K562 (cell line): Measurements from ENCODE around the gene FAM171A1. TPM values are rescaled to one million over a fixed set of nuclear protein-coding genes. Genes with fewer than 3 reads are reported as not detected.

Experiments used
- ATAC-seq: fragments of 200-7000 bp; cut with Tn5 transposase; 3 replicates; pipeline ENCODE4 v1.9.1; 2020; ENCODE audit warnings: moderate library complexity
- BruUV-seq: library from RNA; stranded (reverse); fragments of 400-500 nt; replicated peaks from 2 replicates; lab custom pipeline; 2021; lab: Mats Ljungman, UMichigan
- CTCF ChIA-PET: fragments of 300-600 bp; formaldehyde crosslinking; extraction: SDS; loops from one replicate; lab custom pipeline; 2021; ENCODE audit warnings: low intra/inter-chr PET ratio; lab: Yijun Ruan, JAX
- POLR2A ChIA-PET: fragments of 300-600, 350-650 bp; sonication (Branson Sonifier 250); formaldehyde crosslinking; extraction: SDS; loops from one replicate; lab custom pipeline; 2021; ENCODE audit warnings: antibody characterized with exemption, inconsistent platforms; lab: Yijun Ruan, JAX
- DNase-seq, 4 experiments: peaks; one replicate each; pipeline versions ENCODE4 v3.0.0 to v3.0.0-alpha.2; 2011 to 2018; ENCODE audit warnings: low spot score in 3 of 4, mixed read lengths in 3 of 4; ENCODE audit errors: extremely low read depth in 1 of 4
- FAIRE-seq: peaks from 2 replicates; lab custom pipeline; 2011; peaks lifted over from hg19 to GRCh38; lab: Jason Lieb, UNC
- H2AFZ ChIP-seq: 2 replicates; pipeline ENCODE4 v1.6.0; 2011; ENCODE audit warnings: low read depth, low read length, control low read depth, inconsistent platforms
- H3K27ac ChIP-seq: fragments of 200-600 bp; 3 replicates; pipeline ENCODE4 v1.8.0; 2011; ENCODE audit warnings: low read depth, mild to moderate bottlenecking, control low read depth, inconsistent platforms, low read length, moderate library complexity, mixed read lengths; ENCODE audit errors: extremely low read depth
- H3K27me3 ChIP-seq, 2 experiments: fragments of 300-600 bp in 1 of 2; 2 replicates in 1 of 2; 3 replicates in 1 of 2; pipeline versions ENCODE4 v1.6.0 to v1.8.0; 2011; ENCODE audit warnings: inconsistent platforms in 2 of 2, low read length in 2 of 2, mild to moderate bottlenecking in 1 of 2, mixed read lengths in 1 of 2, moderate library complexity in 1 of 2; ENCODE audit not compliant: control insufficient read depth in 2 of 2, insufficient read depth in 2 of 2
- H3K36me3 ChIP-seq: fragments of 300-600 bp; 3 replicates; pipeline ENCODE4 v1.8.0; 2011; ENCODE audit warnings: mild to moderate bottlenecking, low read length, inconsistent platforms; ENCODE audit not compliant: control insufficient read depth, insufficient read depth
- H3K4me1 ChIP-seq, 2 experiments: fragments of 200-600 bp in 1 of 2; replicated peaks in 1 of 2; 2 replicates in 1 of 2; 3 replicates in 1 of 2; pipeline versions ENCODE4 v1.5.1 to v1.8.0; 2011; ENCODE audit warnings: inconsistent platforms in 2 of 2, low read length in 2 of 2, mild to moderate bottlenecking in 1 of 2, mixed read lengths in 1 of 2, moderate library complexity in 1 of 2; ENCODE audit not compliant: control insufficient read depth in 2 of 2, insufficient read depth in 2 of 2
- H3K4me2 ChIP-seq: 2 replicates; pipeline ENCODE4 v1.6.1; 2011; ENCODE audit warnings: low read length, control low read depth, inconsistent platforms, mixed read lengths; ENCODE audit not compliant: insufficient read depth
- H3K4me3 ChIP-seq: fragments of 200-600 bp; sonication (generic), shearing (Covaris generic); 2 replicates; pipeline ENCODE4 v1.5.1; 2016; ENCODE audit warnings: control low read depth, inconsistent platforms
- H3K79me2 ChIP-seq: fragments of 200-600 bp; 3 replicates; pipeline ENCODE4 v1.8.0; 2011; ENCODE audit warnings: low read length, inconsistent platforms; ENCODE audit not compliant: control insufficient read depth, insufficient read depth
- H3K9ac ChIP-seq, 2 experiments: 2 replicates each; pipeline versions ENCODE4 v1.6.0 to v1.6.1; 2011; ENCODE audit warnings: low read depth in 2 of 2, low read length in 2 of 2, control low read depth in 1 of 2, inconsistent platforms in 1 of 2, mild to moderate bottlenecking in 1 of 2, mixed read lengths in 1 of 2; ENCODE audit not compliant: insufficient read depth in 1 of 2
- H3K9me1 ChIP-seq: one replicate; pipeline ENCODE4 v1.6.0; 2011; ENCODE audit warnings: inconsistent platforms, mild to moderate bottlenecking, low read length, moderate library complexity; ENCODE audit not compliant: control insufficient read depth, insufficient read depth
- H3K9me3 ChIP-seq: replicated peaks from 2 replicates; pipeline ENCODE4 v1.5.1; 2011; ENCODE audit warnings: low read depth, low read length, inconsistent platforms; ENCODE audit not compliant: control insufficient read depth, insufficient read depth
- H4K20me1 ChIP-seq: replicated peaks from 2 replicates; pipeline ENCODE4 v1.6.1; 2011; ENCODE audit warnings: low read length, inconsistent platforms, mixed read lengths; ENCODE audit not compliant: control insufficient read depth, insufficient read depth
- BDP1 ChIP-seq: IDR thresholded peaks from 3 replicates; pipeline ENCODE4 v1.6.1; 2011; ENCODE audit not compliant: insufficient read length, insufficient read depth
- KLF13 ChIP-seq: fragments of 450-650 bp; IDR thresholded peaks from 2 replicates; pipeline ENCODE4 v1.6.1; 2016; ENCODE audit warnings: missing genetic modification characterization, low read depth, mild to moderate bottlenecking, missing compliant biosample characterization, moderate library complexity, borderline replicate concordance
- RAD51 ChIP-seq: fragments of 450-650 bp; IDR thresholded peaks from 2 replicates; pipeline ENCODE4 v1.7.1; 2016; ENCODE audit warnings: low read depth, mild to moderate bottlenecking, borderline replicate concordance
- RBFOX2 ChIP-seq: fragments of 200-400 bp; formaldehyde crosslinking; IDR thresholded peaks from 2 replicates; pipeline ENCODE4 v1.6.1; 2017; ENCODE audit warnings: low read depth, mild to moderate bottlenecking, low read length, moderate library complexity
- SRSF1 ChIP-seq: fragments of 200-400 bp; formaldehyde crosslinking; IDR thresholded peaks from 2 replicates; pipeline ENCODE4 v1.6.1; 2017; ENCODE audit warnings: mild to moderate bottlenecking, low read depth, low read length, moderate library complexity
- TAL1 ChIP-seq: fragments of 450-650 bp; IDR thresholded peaks from 2 replicates; pipeline ENCODE4 v1.6.1; 2016; ENCODE audit warnings: mild to moderate bottlenecking
- ZNF436 ChIP-seq: fragments of 250-450, 450-650 bp; sonication (Bioruptor Pico); formaldehyde crosslinking; IDR thresholded peaks from 2 replicates; pipeline ENCODE4 v1.7.0; 2020; ENCODE audit warnings: mild to moderate bottlenecking
- WGBS: fragments of 100-300 bp; shearing (Covaris generic); methylation state at CpG from one replicate; pipeline ENCODE4 v1.1.6; 2016; ENCODE audit warnings: low coverage, mixed read lengths; ENCODE audit not compliant: insufficient coverage; ENCODE audit errors: missing lambda C conversion rate; 5-methylcytosine and 5-hydroxymethylcytosine counted together
- in situ Hi-C: fragments of 300-500 bp; cut with MboI; formaldehyde crosslinking; loops from 4 replicates; pipeline ENCODE4 v1.15.0; 2018; ENCODE audit warnings: inconsistent platforms, mixed read lengths
- intact Hi-C: fragments of 100-400 bp; cut with micrococcal nuclease; formaldehyde crosslinking; loops from 2 replicates; pipeline ENCODE4 v1.14.2; 2022
- polyA plus RNA-seq, 8 experiments: library from polyadenylated mRNA; depleted of rRNA in 4 of 8; stranded (reverse) in 5 of 8; unstranded in 3 of 8; fragments of >200 nt; fragmentation: Nextera tagmentation in 2 of 8; fragmentation: Illumina TruSeq in 1 of 8; extraction: Ambion mirVana in 2 of 8; extraction: Trizol in 1 of 8; gene quantifications; 2 replicates each; pipeline versions ENCODE4 v1.2.1 to v1.2.3, GENCODE V29; 2011 to 2014; ENCODE audit warnings: inconsistent platforms in 1 of 8, missing spikeins in 1 of 8
- total RNA-seq, 7 experiments: library from RNA; depleted of rRNA in 6 of 7; stranded (reverse); fragments of >200 nt in 6 of 7; fragmentation: Illumina TruSeq in 2 of 7; extraction: Trizol in 2 of 7; gene quantifications; 2 replicates each; pipeline versions ENCODE4 v1.2.1 to v1.2.3, GENCODE V29; 2011 to 2021; ENCODE audit warnings: low replicate concordance in 1 of 7
- TF ChIP-seq, protein P1 (sequence below): fragments of 450-650 bp; formaldehyde crosslinking; IDR thresholded peaks from 2 replicates; pipeline ENCODE4 v1.4.0; 2020; ENCODE audit warnings: mild to moderate bottlenecking, mixed read lengths
- TF ChIP-seq, protein P2 (sequence below): sonication (generic); formaldehyde crosslinking; IDR thresholded peaks from 2 replicates; pipeline ENCODE4 v1.9.0; 2022; ENCODE audit warnings: mild to moderate bottlenecking, missing genetic modification reagents
- TF ChIP-seq, protein P3 (sequence below), 2 experiments: fragments of 450-650 bp in 1 of 2; sonication (generic) in 1 of 2; formaldehyde crosslinking in 1 of 2; IDR thresholded peaks in 1 of 2; conservative IDR thresholded peaks in 1 of 2; 2 replicates each; pipeline versions ENCODE4 v1.6.1 to v1.8.1; 2016 to 2023; ENCODE audit warnings: mild to moderate bottlenecking in 2 of 2, moderate library complexity in 2 of 2, inconsistent platforms in 1 of 2, missing genetic modification reagents in 1 of 2
- TF ChIP-seq, protein P4 (sequence below): sonication (generic); formaldehyde crosslinking; IDR thresholded peaks from 2 replicates; pipeline ENCODE4 v1.5.0; 2020; ENCODE audit warnings: missing genetic modification reagents

FAM171A1 gene
- total and polyA plus RNA-seq, 9 of the 15 experiments (the other 6 are each of a cell fraction or from before 2014, with no cell fraction given): 0.51 to 8.2 (median 4.8) TPM

DNA sequence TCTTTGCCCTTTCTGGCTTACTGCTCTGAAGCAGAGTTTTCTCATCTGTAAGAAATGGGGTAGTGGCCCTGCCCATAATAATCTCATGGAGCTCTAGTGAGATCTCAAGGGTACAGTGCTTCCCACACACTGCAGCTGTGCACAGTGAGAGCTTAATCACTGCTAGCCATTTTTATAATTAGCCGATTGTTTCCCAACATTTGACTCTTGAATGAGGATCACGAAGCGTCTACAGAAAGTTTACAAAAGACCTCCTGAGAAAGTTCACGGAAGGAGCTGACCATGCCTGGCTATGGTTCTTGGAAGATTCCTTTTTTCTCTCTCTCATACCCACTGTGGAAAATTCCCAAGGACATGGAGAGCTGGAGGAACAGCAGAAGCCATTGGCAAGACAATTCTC is 70.4 kb downstream of the FAM171A1 start (continued):
- TF ChIP-seq ZNF436 (CRISPR knock-in tag) (no peak), SRSF1 (no peak), RBFOX2 (no peak)

DNA sequence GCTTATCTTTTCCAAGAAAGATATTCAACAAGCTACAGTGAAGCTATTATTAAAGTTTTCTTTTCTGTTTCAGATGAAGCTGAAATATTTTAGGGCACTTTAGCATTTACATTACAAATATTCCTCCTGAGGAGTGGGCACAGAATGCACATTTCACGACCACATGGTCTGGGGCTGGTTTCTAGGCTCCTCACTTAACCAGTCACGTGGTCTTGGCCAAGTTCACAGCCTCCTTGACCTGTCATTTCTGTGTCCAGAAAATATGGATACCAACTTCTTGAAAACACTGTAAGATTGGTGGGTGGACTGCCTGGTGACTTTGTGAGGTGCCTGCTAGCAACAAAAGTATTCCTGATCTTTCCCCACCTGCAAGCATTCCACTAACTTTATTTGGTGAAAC is 70.9 kb downstream of the FAM171A1 start:
- Histone ChIP-seq H2AFZ (no peak overlapping the region), H3K9me1 (no peaks in the 10 kb centered on the region), H3K4me3 (no peak overlapping the region), H3K4me2 (no peak overlapping the region), H3K27me3 (peaks cover 9 to 17% of the 10 kb centered on the region in 2 experiments; a peak in 3 of 5 replicates), H3K27ac (no peak overlapping the region), H3K4me1 (peaks cover 0 to 5% of the 10 kb centered on the region in 2 experiments; a peak in 2 of 5 replicates), H3K9me3 (no peaks in the 10 kb centered on the region), H4K20me1 (no peaks in the 10 kb centered on the region), H3K9ac (no peak overlapping the region), H3K36me3 (no peaks in the 10 kb centered on the region), H3K79me2 (no peaks in the 10 kb centered on the region)
- no peak for FAIRE-seq
- DNase-seq: no peak
- BruUV-seq: no TSS peak
- CTCF ChIA-PET: no interaction called here
- no peak for ATAC-seq
- POLR2A ChIA-PET: interaction anchor here (1.5 kb wide), 1 partner anchor 15 kb away, joined by 3 read pairs; no protein-coding TSS in a partner anchor
- intact Hi-C loops (no loop called here), in situ Hi-C loops (no loop called here)
- no peak for TF ChIP-seq KLF13 (tag)
- no peak for TF ChIP-seq TAL1
- TF ChIP-seq, protein P1, sequence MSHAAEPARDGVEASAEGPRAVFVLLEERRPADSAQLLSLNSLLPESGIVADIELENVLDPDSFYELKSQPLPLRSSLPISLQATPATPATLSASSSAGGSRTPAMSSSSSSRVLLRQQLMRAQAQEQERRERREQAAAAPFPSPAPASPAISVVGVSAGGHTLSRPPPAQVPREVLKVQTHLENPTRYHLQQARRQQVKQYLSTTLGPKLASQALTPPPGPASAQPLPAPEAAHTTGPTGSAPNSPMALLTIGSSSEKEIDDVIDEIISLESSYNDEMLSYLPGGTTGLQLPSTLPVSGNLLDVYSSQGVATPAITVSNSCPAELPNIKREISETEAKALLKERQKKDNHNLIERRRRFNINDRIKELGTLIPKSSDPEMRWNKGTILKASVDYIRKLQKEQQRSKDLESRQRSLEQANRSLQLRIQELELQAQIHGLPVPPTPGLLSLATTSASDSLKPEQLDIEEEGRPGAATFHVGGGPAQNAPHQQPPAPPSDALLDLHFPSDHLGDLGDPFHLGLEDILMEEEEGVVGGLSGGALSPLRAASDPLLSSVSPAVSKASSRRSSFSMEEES: peak; percentile 90
- TF ChIP-seq BDP1: no peak
- TF ChIP-seq, protein P2, sequence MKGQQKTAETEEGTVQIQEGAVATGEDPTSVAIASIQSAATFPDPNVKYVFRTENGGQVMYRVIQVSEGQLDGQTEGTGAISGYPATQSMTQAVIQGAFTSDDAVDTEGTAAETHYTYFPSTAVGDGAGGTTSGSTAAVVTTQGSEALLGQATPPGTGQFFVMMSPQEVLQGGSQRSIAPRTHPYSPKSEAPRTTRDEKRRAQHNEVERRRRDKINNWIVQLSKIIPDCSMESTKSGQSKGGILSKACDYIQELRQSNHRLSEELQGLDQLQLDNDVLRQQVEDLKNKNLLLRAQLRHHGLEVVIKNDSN (CRISPR knock-in tag): peak; percentile 59
- TF ChIP-seq, protein P3, sequence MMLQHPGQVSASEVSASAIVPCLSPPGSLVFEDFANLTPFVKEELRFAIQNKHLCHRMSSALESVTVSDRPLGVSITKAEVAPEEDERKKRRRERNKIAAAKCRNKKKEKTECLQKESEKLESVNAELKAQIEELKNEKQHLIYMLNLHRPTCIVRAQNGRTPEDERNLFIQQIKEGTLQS (IDR thresholded peaks at IDR 0.05): no peak
- TF ChIP-seq, protein P3 (CRISPR knock-in tag; conservative IDR thresholded peaks at IDR 0.05): no peak
- TF ChIP-seq, protein P4, sequence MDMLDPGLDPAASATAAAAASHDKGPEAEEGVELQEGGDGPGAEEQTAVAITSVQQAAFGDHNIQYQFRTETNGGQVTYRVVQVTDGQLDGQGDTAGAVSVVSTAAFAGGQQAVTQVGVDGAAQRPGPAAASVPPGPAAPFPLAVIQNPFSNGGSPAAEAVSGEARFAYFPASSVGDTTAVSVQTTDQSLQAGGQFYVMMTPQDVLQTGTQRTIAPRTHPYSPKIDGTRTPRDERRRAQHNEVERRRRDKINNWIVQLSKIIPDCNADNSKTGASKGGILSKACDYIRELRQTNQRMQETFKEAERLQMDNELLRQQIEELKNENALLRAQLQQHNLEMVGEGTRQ (CRISPR knock-in tag): peak; percentile 59
- TF ChIP-seq RAD51: peak; percentile 78
- WGBS: 12% methylated on average over 2 of the region's 2 CpGs
